Nephron (organoid): Measurements from ENCODE around the gene SHISA5.
"Not testable (repeated sequence)": the region's sequence is repeated elsewhere in the genome, so short reads cannot be mapped to it uniquely, and the experiment has no call there.

Experiments
- H3K27ac Mint-ChIP-seq, 3 experiments: 2 replicates each; pipeline ENCODE4 v1.8.0; 2020; ENCODE audit warnings: mixed read lengths in 3 of 3, mild to moderate bottlenecking in 2 of 3, moderate library complexity in 1 of 3
- H3K27me3 Mint-ChIP-seq: 2 replicates; pipeline ENCODE4 v1.8.0; 2021; ENCODE audit warnings: low read depth, mild to moderate bottlenecking, moderate library complexity, mixed read lengths
- H3K36me3 Mint-ChIP-seq: 2 replicates; pipeline ENCODE4 v1.8.0; 2020; ENCODE audit warnings: low read depth, mixed read lengths
- H3K4me1 Mint-ChIP-seq: 2 replicates; pipeline ENCODE4 v1.8.0; 2020; ENCODE audit warnings: mixed read lengths
- H3K4me3 Mint-ChIP-seq, 3 experiments: 2 replicates each; pipeline ENCODE4 v1.8.0; 2020; ENCODE audit warnings: mild to moderate bottlenecking in 3 of 3, mixed read lengths in 3 of 3, moderate library complexity in 2 of 3
- H3K9me3 Mint-ChIP-seq: 2 replicates; pipeline ENCODE4 v1.8.0; 2020; ENCODE audit warnings: mixed read lengths
- CTCF ChIP-seq, 3 experiments: fragments of 200-600 bp; sonication (generic); IDR thresholded peaks; one replicate each; pipeline ENCODE4 v1.5.0; 2021; ENCODE audit warnings: antibody characterized with exemption in 3 of 3; ENCODE audit not compliant: unreplicated experiment in 3 of 3

SHISA5 gene

GRCh38 chr3:48493203-48493501 is 10.8 kb downstream of the SHISA5 start:
- no peaks in the 10 kb centered on the region for H3K27me3 Mint-ChIP-seq
- H3K4me3 Mint-ChIP-seq, result no peak overlapping the region
- TF ChIP-seq CTCF (IDR thresholded peaks at IDR 0.05; ENCODE audit: unreplicated experiment in 3 of 3), result no peak
- peaks cover 19% of the 10 kb centered on the region for H3K36me3 Mint-ChIP-seq
- H3K27ac Mint-ChIP-seq, result no peak overlapping the region
- no peaks in the 10 kb centered on the region for H3K4me1 Mint-ChIP-seq
- H3K9me3 Mint-ChIP-seq, result no peaks in the 10 kb centered on the region

DNA sequence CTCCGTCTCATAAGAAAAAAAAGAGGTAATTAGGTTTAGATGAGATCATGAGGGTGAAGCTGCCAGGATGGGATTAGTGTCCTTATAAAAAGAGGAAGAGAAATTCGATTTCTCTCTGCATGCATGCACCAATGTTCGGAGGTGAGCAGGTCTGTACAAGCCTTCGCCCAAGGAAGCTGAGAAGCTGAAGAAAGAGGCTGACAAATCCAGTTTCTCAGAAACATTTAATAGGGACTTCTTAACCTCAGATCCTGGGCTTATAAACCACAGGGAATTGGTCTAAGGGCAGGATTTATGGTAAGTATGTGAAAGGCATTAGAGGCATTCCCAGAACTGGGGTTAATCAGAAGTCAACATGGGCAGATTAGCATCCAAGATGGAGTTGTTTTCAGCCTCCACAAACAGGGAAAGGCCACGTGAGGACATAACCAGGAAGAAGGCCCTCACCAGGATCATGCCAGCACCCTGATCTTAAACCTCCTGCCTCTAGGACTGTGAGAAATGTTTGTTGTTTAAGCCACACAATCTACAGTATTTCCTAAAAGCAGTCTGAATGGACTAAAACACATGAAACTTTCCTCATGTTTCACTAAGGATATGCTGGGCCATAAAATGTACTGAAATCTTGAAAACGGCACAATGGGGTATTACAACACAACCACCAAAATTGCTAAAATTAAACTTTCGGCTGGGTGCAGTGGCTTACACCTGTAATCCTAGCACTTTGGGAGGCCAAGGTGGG is 11.3 kb downstream of the SHISA5 start:
- peaks cover 14% of the 10 kb centered on the region for H3K36me3 Mint-ChIP-seq
- no peaks in the 10 kb centered on the region for H3K9me3 Mint-ChIP-seq

DNA sequence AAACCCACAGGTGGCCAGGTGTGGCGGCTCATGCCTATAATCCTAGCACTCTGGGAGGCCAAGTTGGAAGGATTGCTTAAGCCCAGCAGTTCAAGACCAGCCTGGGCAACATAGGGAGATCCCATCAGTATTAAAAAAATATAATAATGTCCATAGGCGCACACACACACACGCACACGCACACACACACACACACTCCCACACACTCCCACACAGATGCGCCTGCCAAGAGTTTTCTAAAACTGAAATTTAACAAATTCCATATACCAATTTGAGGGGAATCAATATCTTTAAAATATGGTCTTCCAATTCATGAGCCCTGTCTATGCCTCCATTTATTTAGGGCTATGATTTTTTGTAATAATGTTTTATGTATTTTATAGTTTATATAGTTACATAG is 17.0 kb downstream of the SHISA5 start:
- H3K36me3 Mint-ChIP-seq, result no peaks in the 10 kb centered on the region
- TF ChIP-seq CTCF (IDR thresholded peaks at IDR 0.05; ENCODE audit: unreplicated experiment in 3 of 3), result no peak
- no peak overlapping the region for H3K27ac Mint-ChIP-seq
- H3K4me3 Mint-ChIP-seq, result no peak overlapping the region
- H3K9me3 Mint-ChIP-seq, result no peaks in the 10 kb centered on the region
- H3K4me1 Mint-ChIP-seq, result no peaks in the 10 kb centered on the region
- no peaks in the 10 kb centered on the region for H3K27me3 Mint-ChIP-seq

More for the DNA sequence above, 11.3 kb downstream of the SHISA5 start:
- Mint-ChIP-seq H3K27ac (peak overlapping the region in 1 of 3 experiments; percentile 52), H3K4me3 (no peak overlapping the region), H3K27me3 (no peaks in the 10 kb centered on the region), H3K4me1 (no peaks in the 10 kb centered on the region)
- no peak for TF ChIP-seq CTCF (IDR thresholded peaks at IDR 0.05; ENCODE audit: unreplicated experiment in 3 of 3)

GRCh38 chr3:48482822-48483221 is 21.2 kb downstream of the SHISA5 start:
- not testable (repeated sequence) for H3K36me3 Mint-ChIP-seq, H3K27ac Mint-ChIP-seq, H3K27me3 Mint-ChIP-seq, H3K4me3 Mint-ChIP-seq, H3K9me3 Mint-ChIP-seq, H3K4me1 Mint-ChIP-seq

- not testable (repeated sequence) for H3K27me3 Mint-ChIP-seq, H3K27ac Mint-ChIP-seq, H3K4me1 Mint-ChIP-seq, H3K36me3 Mint-ChIP-seq, H3K4me3 Mint-ChIP-seq, H3K9me3 Mint-ChIP-seq
Observed at GRCh38 chr3:48480891-48481290, 23.1 kb downstream of the SHISA5 start.

DNA sequence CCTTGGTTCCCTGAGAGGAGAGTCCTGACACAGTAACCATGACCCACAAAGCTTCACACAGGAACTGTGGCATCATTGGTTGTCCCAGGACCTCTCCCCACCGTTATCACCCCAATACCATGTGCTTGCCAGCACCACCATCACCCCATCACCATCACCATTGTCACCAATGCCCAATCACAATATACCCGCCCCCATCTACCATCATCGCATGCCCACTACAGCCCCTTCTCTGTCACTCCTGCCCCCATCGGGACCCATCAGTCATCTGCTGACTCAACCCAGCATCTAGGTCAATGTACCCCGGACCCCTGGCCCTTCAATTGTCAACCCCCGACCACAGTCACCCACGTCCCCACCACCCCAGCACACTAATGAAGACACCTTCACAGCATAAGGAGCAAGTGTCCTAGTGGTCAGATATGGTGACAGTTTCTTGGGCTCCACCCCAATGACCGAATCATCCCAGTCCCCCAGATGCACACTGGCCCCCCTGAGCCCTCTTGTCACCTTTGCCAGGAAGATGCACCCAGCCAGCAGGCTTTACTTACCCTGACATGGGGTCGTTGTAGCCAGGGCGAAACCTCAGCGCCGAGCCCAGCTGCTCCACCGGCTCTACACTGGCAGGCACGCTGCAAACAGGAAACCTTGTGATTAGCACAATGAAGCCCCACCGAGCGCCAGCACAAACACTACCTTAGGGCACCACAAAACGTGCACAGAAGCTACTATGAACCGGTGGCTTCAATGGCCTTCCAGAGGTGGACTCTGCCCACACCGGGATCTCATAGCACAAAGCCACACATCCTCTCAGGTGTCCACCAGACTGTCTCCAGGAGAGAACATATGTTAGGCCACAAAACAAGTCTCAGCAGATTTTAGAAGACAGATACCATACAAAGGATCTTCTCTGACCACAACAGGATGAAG is 25.1 kb downstream of the SHISA5 start:
- H3K36me3 Mint-ChIP-seq, result peaks cover 4% of the 10 kb centered on the region
- no peaks in the 10 kb centered on the region for H3K27me3 Mint-ChIP-seq
- no peak overlapping the region for H3K27ac Mint-ChIP-seq
- H3K9me3 Mint-ChIP-seq, result no peaks in the 10 kb centered on the region
- no peak overlapping the region for H3K4me3 Mint-ChIP-seq
- TF ChIP-seq CTCF (IDR thresholded peaks at IDR 0.05; ENCODE audit: unreplicated experiment in 3 of 3), result no peak
- H3K4me1 Mint-ChIP-seq, result peaks cover 5% of the 10 kb centered on the region
